ENCODE data around the gene RPS14.

- TF ChIP-seq CTCF (IDR thresholded peaks at IDR 0.05) (no peak), POLR2AphosphoS5 (IDR thresholded peaks at IDR 0.05; ENCODE audit: low read depth, low read length) (0 out of 2 replicates have a peak, but pooled peaks have one; percentile 23), REST (IDR thresholded peaks at IDR 0.05; ENCODE audit: low read depth, low read length) (no peak), USF2 (IDR thresholded peaks at IDR 0.05; ENCODE audit: borderline replicate concordance, low read depth, low read length) (no peak), EZH2phosphoT487 (IDR thresholded peaks at IDR 0.05; ENCODE audit: borderline replicate concordance, low read depth) (no peak), GABPA (IDR thresholded peaks at IDR 0.05; ENCODE audit: low read depth) (no peak), CHD2 (IDR thresholded peaks at IDR 0.05; ENCODE audit: low read length, partially characterized antibody) (no peak), TCF12 (IDR thresholded peaks at IDR 0.05) (no peak), SIN3A (IDR thresholded peaks at IDR 0.05; ENCODE audit: borderline replicate concordance, low read depth, low read length) (no peak), PBX3 (IDR thresholded peaks at IDR 0.05) (no peak)
Observed at GRCh38 chr5:150485693-150486401, 36.3 kb upstream of the RPS14 start.

Data from SK-N-SH (cell line).